Fibroblast of pulmonary artery (primary cell): ENCODE measurements around the gene C14orf180.

Experiments
- DNase-seq: peaks from one replicate; pipeline ENCODE4 v3.0.0-alpha.2; 2010; ENCODE audit warnings: low read depth
- H3K4me3 ChIP-seq: replicated peaks from 2 replicates; pipeline ENCODE4 v1.5.1; 2011; ENCODE audit warnings: low read depth, mild to moderate bottlenecking, control low read depth, low read length, moderate library complexity
- TF ChIP-seq, protein P1 (sequence below): IDR thresholded peaks from 2 replicates; pipeline ENCODE4 v1.5.1; 2011; ENCODE audit warnings: mild to moderate bottlenecking, control low read depth, low read length, inconsistent platforms; ENCODE audit errors: missing control alignments

The C14orf180 gene

GRCh38 chr14:104586832-104587620 is 7.5 kb downstream of the C14orf180 start:
- no peak overlapping the region for H3K4me3 ChIP-seq
- no peak for DNase-seq
- TF ChIP-seq, protein P1, sequence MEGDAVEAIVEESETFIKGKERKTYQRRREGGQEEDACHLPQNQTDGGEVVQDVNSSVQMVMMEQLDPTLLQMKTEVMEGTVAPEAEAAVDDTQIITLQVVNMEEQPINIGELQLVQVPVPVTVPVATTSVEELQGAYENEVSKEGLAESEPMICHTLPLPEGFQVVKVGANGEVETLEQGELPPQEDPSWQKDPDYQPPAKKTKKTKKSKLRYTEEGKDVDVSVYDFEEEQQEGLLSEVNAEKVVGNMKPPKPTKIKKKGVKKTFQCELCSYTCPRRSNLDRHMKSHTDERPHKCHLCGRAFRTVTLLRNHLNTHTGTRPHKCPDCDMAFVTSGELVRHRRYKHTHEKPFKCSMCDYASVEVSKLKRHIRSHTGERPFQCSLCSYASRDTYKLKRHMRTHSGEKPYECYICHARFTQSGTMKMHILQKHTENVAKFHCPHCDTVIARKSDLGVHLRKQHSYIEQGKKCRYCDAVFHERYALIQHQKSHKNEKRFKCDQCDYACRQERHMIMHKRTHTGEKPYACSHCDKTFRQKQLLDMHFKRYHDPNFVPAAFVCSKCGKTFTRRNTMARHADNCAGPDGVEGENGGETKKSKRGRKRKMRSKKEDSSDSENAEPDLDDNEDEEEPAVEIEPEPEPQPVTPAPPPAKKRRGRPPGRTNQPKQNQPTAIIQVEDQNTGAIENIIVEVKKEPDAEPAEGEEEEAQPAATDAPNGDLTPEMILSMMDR = no peak

- TF ChIP-seq, protein P1 = no peak
- H3K4me3 ChIP-seq = no peak overlapping the region
- no peak for DNase-seq
Observed at GRCh38 chr14:104587641-104588040, 8.1 kb downstream of the C14orf180 start.

DNA sequence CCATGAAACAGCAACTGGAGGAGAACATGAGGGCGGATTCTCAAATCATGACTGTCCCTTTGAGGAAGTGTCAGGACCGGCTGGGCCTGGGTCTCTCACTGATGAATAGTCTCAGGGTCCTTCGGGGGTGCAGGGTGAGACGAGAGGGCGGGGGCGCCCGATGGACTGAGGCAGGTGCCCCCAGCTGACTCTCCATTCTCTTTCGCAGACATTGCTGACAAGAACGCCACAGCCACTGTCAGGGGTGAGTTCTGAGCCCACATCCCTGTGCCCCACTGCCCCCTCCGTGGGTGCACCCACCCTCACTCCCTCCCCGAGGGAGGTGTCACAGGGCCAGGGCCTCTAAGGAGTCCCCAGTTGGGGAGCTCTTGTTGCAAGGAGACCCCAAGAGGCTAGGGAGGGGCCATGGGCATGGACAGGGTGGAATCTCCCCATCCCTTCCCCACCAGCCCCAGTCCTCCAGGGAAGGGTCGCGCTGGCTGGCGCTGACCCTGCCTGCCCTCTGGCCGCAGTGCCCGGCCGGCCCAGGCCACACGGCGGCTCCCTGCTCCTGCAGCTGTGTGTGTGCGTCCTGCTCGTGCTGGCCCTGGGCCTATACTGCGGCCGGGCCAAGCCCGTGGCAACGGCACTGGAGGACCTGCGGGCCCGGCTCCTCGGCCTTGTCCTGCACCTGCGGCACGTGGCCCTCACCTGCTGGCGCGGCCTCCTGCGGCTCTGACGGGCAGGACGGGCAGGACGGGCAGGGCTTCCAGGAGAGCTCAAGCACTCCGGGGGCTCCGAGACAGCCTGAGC is 8.7 kb downstream of the C14orf180 start:
- TF ChIP-seq, protein P1 = no peak
- no peak overlapping the region for H3K4me3 ChIP-seq
- DNase-seq = no peak

- TF ChIP-seq, protein P1 = no peak
- DNase-seq = no peak
- H3K4me3 ChIP-seq = no peak overlapping the region
Observed at GRCh38 chr14:104589338-104590195, 10.0 kb downstream of the C14orf180 start.

- DNase-seq = no peak
- no peak overlapping the region for H3K4me3 ChIP-seq
- TF ChIP-seq, protein P1 = no peak
Observed at GRCh38 chr14:104590240-104590965, 10.8 kb downstream of the C14orf180 start.

DNA sequence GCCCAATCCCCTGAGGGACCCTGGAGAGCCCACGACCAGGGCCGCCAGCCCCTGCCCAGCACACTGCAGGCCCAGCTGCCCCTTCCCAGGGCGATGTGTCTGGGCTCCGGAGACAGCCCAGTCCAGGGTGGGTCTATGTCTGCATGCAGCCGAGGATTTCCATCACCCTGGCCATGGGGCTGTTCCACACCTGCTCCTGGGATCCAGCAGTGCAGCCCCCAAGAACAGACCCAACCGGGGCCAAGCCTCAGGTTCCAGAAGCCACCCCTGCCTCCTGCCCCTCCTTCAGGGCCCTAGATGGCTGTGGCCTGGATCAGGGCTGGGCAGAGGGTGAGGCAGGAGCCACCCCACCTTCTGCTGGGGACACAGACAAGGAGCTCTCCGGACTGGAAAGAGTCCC is 11.5 kb downstream of the C14orf180 start:
- no peak overlapping the region for H3K4me3 ChIP-seq
- no peak for DNase-seq
- TF ChIP-seq, protein P1 = no peak
